Subcutaneous abdominal adipose tissue (tissue), 5 donors: Measurements from ENCODE around the gene SHKBP1.
A peak's percentile ranks its signal among the peaks of the same experiment; 100 is the strongest.

ENCODE experiments used
- H3K27ac ChIP-seq: one replicate; pipeline ENCODE4 v1.7.0; 2013; ENCODE audit warnings: low read depth, mild to moderate bottlenecking, inconsistent platforms, low read length, moderate library complexity
- H3K27me3 ChIP-seq, 5 donors: one replicate each; pipeline ENCODE4 v1.7.0; 2013; ENCODE audit warnings: low read length in 5 of 5, inconsistent platforms in 1 of 5; ENCODE audit not compliant: control insufficient read depth in 5 of 5, insufficient read depth in 4 of 5
- H3K36me3 ChIP-seq, 5 donors: one replicate each; pipeline ENCODE4 v1.7.0; 2013; ENCODE audit warnings: low read length in 5 of 5; ENCODE audit not compliant: control insufficient read depth in 5 of 5, insufficient read depth in 5 of 5
- H3K4me1 ChIP-seq, 5 donors: one replicate each; pipeline ENCODE4 v1.7.0; 2013; ENCODE audit warnings: low read length in 5 of 5, mild to moderate bottlenecking in 3 of 5, moderate library complexity in 1 of 5; ENCODE audit not compliant: control insufficient read depth in 5 of 5, insufficient read depth in 5 of 5
- H3K4me3 ChIP-seq, 5 donors: one replicate each; pipeline ENCODE4 v1.7.0; 2013; ENCODE audit warnings: low read length in 5 of 5, low read depth in 1 of 5
- H3K9ac ChIP-seq, 5 donors: one replicate each; pipeline ENCODE4 v1.7.0; 2013; ENCODE audit warnings: low read length in 5 of 5, mild to moderate bottlenecking in 4 of 5, moderate library complexity in 3 of 5
- H3K9me3 ChIP-seq, 5 donors: one replicate each; pipeline ENCODE4 v1.7.0; 2013; ENCODE audit warnings: low read length in 5 of 5; ENCODE audit not compliant: control insufficient read depth in 5 of 5
- donor health status: healthy.
- donor health status: healthy.
- donor health status: healthy.
- donor health status: healthy.
- donor health status: healthy.

Gene SHKBP1

DNA sequence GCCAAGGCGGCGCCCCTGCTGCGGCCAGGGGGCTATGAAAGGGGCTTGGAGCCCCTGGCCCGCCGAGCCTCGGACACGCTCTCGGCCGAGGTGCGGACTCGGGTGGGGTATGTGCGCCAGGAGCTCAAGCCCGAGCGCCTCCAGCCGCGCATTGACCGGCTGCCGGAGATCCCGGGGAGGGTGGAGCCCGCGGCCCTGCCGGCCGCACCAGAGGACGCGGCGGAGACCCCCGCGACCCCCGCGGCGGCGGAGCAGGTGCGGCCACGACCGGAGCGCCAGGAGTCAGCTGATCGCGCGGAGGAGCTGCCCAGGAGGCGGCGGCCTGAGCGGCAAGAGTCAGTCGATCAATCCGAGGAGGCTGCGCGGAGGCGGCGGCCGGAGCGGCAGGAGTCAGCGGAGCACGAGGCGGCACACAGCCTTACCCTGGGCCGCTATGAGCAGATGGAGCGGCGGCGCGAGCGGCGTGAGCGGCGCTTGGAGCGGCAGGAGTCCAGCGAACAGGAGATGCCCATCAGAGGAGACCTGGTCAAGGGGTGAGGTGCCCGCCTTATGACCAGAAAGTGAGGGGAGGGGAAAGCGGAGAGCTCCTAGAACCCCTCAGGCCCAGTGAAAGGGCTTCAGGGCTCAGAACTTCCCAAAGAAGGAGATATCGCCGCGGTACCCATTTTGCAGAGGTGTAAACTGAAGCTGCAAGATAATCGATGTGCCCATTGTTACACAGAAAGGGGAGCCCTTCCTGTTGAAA is 8.8 kb upstream of the SHKBP1 start:
- no peak overlapping the region for H3K9ac ChIP-seq
- H3K9me3 ChIP-seq, result no peaks in the 10 kb centered on the region
- H3K27me3 ChIP-seq, result peaks cover 20 to 37% (median 28%) of the 10 kb centered on the region in 5 donors
- no peak overlapping the region for H3K27ac ChIP-seq
- no peaks in the 10 kb centered on the region for H3K36me3 ChIP-seq
- H3K4me3 ChIP-seq, result no peak overlapping the region
- H3K4me1 ChIP-seq, result peaks cover 0 to 14% (median 10%) of the 10 kb centered on the region in 5 donors

GRCh38 chr19:40570313-40571004 is 6.2 kb upstream of the SHKBP1 start:
- Histone ChIP-seq H3K9me3 (no peaks in the 10 kb centered on the region), H3K9ac (peak overlapping the region in 3 of 5 donors; percentile 68 to 73 (median 72)), H3K4me1 (peaks cover 0 to 14% (median 10%) of the 10 kb centered on the region in 5 donors), H3K36me3 (no peaks in the 10 kb centered on the region), H3K27me3 (peaks cover 17 to 27% (median 24%) of the 10 kb centered on the region in 5 donors), H3K4me3 (peak overlapping the region; percentile 50 to 64 (median 57)), H3K27ac (no peak overlapping the region)

DNA sequence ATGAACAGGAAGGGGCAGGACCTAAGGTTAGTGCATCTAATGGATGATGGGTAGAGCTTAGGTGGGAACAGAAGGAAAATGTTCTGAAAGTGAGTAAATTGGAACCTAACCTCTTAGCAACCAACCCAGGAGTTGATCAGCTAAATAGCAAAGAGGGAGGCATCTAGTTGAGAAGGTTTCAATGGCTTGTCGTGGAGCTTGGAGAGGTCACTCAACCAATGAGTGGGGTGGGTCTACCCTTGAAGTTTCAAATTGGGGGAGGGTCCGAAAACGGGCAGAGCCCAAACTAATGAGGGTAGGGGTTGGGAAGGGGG is 5.7 kb upstream of the SHKBP1 start:
- Histone ChIP-seq H3K9ac (no peak overlapping the region), H3K4me1 (peaks cover 0 to 16% (median 12%) of the 10 kb centered on the region in 5 donors), H3K27ac (no peak overlapping the region), H3K27me3 (peaks cover 12 to 22% (median 19%) of the 10 kb centered on the region in 5 donors), H3K36me3 (no peaks in the 10 kb centered on the region), H3K4me3 (peak overlapping the region in 2 of 5 donors; percentile 48 to 64), H3K9me3 (no peaks in the 10 kb centered on the region)

DNA sequence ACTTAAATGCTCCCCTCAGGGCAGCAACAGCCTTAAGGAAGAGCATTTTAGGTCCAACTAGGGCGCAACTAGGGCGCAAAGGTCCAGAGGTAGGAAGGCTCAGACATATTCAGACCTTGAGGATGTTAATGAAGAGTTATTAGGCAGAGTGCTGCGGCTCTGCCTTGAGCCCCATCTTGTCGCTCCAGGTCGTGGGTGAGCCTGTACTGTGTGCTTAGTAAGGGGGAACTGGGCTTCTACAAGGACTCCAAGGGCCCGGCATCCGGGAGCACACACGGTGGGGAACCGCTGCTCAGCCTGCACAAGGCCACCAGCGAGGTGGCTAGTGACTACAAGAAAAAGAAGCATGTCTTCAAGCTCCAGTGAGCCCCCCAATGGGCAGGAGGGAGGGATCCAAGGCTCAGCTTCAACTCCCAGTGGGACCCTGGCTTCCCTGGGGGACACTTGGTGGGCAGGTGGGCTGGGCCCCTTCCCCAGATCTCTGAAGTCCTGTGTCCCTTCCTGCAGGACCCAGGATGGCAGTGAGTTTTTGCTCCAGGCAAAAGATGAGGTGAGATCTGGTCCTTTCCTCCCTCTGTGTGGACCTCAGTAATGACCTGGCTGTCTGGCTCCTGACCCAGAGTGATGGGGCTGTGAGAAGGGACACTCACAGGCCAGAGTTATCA is 4.7 kb upstream of the SHKBP1 start:
- peaks cover 0 to 19% (median 15%) of the 10 kb centered on the region in 5 donors for H3K4me1 ChIP-seq
- H3K9me3 ChIP-seq, result no peaks in the 10 kb centered on the region
- no peaks in the 10 kb centered on the region for H3K36me3 ChIP-seq
- H3K4me3 ChIP-seq, result no peak overlapping the region
- H3K27me3 ChIP-seq, result peaks cover 8 to 14% (median 12%) of the 10 kb centered on the region in 5 donors
- no peak overlapping the region for H3K9ac ChIP-seq
- no peak overlapping the region for H3K27ac ChIP-seq

- H3K36me3 ChIP-seq, result peaks cover 0 to 8% (median 5%) of the 10 kb centered on the region in 5 donors
- no peak overlapping the region for H3K9ac ChIP-seq
- H3K27me3 ChIP-seq, result no peaks in the 10 kb centered on the region
- no peaks in the 10 kb centered on the region for H3K9me3 ChIP-seq
- H3K4me1 ChIP-seq, result peaks cover 3 to 22% (median 15%) of the 10 kb centered on the region in 5 donors
- no peak overlapping the region for H3K27ac ChIP-seq
- H3K4me3 ChIP-seq, result no peak overlapping the region
Measured at GRCh38 chr19:40575326-40575725, 1.3 kb upstream of the SHKBP1 start.

DNA sequence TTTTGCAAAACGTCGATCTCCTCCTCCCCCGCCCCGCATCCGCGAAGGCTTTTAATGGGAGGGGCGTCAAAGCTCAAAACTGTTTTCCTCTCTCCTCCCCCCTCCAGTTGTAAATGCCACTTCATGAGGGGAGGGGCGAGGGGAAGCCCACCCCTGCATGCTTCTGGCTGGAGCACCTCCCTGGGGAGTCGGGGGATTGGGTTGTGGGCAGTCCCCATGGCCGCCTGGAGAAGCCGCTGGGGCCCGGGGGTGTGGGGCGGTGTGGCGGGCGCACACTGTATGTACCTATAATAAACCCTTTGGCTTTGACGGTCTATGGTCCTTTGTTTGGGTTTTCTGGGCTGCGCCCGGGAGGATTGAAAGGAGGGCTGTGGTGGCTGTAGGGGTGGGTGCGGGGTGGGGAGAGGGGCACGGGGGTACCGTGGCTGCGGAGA is 505 bp upstream of the SHKBP1 start:
- H3K27ac ChIP-seq, result no peak overlapping the region
- H3K36me3 ChIP-seq, result peaks cover 0 to 15% (median 10%) of the 10 kb centered on the region in 5 donors
- H3K9ac ChIP-seq, result peak overlapping the region in 1 of 5 donors; percentile 35
- peak overlapping the region; percentile 61 to 89 (median 84) for H3K4me3 ChIP-seq
- H3K9me3 ChIP-seq, result no peaks in the 10 kb centered on the region
- H3K4me1 ChIP-seq, result peaks cover 3 to 21% (median 15%) of the 10 kb centered on the region in 5 donors
- no peaks in the 10 kb centered on the region for H3K27me3 ChIP-seq

DNA sequence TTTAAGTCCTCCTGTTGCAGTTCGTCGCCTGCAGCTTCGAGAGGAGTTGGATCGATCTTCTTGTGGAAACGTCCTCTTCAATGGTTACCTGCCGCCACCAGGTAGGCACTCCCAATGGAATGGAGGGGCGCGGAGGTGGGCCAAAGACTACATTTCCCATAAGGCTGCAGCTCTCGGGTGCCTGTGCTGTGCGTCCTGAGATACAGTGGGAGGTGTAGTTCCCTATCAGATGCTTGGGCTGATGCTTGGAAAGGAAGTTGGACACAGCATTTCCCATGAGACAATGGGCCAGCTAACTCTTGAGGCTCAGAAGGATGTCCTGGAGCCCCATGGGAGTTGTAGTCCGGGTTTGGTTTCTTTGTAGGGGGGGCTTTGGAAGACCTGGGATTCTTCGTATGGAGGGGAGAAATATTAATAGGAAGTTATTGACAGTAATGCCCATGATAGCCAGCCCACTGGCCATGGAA is 1.8 kb downstream of the SHKBP1 start:
- H3K9ac ChIP-seq, result no peak overlapping the region
- H3K9me3 ChIP-seq, result no peaks in the 10 kb centered on the region
- peaks cover 3 to 21% (median 15%) of the 10 kb centered on the region in 5 donors for H3K4me1 ChIP-seq
- H3K27ac ChIP-seq, result no peak overlapping the region
- H3K36me3 ChIP-seq, result peaks cover 0 to 38% (median 23%) of the 10 kb centered on the region in 5 donors
- no peak overlapping the region for H3K4me3 ChIP-seq
- no peaks in the 10 kb centered on the region for H3K27me3 ChIP-seq

DNA sequence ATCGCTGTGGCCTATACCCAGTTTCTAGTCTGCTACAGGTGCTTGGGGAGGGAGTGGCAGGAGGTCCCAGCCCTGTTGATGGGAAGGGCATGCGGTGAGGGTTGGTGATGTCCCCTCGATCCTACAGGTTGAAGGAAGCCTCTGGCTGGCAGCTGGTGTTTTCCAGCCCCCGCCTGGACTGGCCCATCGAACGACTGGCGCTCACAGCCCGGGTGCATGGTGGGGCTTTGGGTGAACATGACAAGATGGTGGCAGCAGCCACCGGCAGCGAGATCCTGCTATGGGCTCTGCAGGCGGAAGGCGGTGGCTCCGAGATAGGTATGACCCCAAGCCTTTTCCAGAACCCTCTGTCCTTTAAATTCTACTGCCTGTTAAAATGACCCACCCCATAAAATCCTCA is 3.9 kb downstream of the SHKBP1 start:
- Histone ChIP-seq H3K4me1 (peaks cover 3 to 21% (median 15%) of the 10 kb centered on the region in 5 donors), H3K36me3 (peaks cover 0 to 50% (median 31%) of the 10 kb centered on the region in 5 donors), H3K27ac (no peak overlapping the region), H3K9me3 (no peaks in the 10 kb centered on the region), H3K4me3 (no peak overlapping the region), H3K9ac (no peak overlapping the region), H3K27me3 (no peaks in the 10 kb centered on the region)

DNA sequence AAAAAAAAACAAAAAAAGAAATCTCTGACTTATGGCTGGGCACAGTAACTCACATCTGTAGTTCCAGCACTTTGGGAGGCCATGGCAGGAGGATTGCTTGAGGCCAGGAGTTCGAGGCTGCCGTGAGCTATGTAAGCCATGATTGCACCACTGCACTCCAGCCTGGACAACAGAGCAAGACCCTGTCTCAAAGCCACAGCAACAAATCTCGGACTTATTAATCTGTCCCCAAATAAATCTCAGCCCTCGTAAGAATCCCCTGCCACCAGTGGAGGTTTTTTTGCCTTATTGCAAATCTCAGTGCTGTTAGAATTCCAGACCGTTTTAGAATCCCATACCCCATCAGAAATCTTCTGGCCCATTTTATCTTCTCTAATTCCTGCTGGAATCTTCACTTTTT is 4.9 kb downstream of the SHKBP1 start:
- H3K27ac ChIP-seq, result no peak overlapping the region
- H3K4me1 ChIP-seq, result peaks cover 3 to 17% (median 10%) of the 10 kb centered on the region in 5 donors
- no peaks in the 10 kb centered on the region for H3K9me3 ChIP-seq
- H3K4me3 ChIP-seq, result no peak overlapping the region
- H3K9ac ChIP-seq, result no peak overlapping the region
- peaks cover 0 to 59% (median 36%) of the 10 kb centered on the region in 5 donors for H3K36me3 ChIP-seq
- H3K27me3 ChIP-seq, result no peaks in the 10 kb centered on the region
